ENCODE data around the gene PPP1R10. TPM values are rescaled to one million over a fixed set of nuclear protein-coding genes. Genes with fewer than 3 reads are reported as not detected.

The PPP1R10 gene
- polyA plus RNA-seq, 1 donor (not counting 4 experiments of a cell fraction or from before 2014, with no cell fraction given) = 36.6 TPM

- Histone ChIP-seq H2AFZ (ENCODE audit: control insufficient read depth, low read length) (peak within 1 kb of the TSS; percentile 96), H3K4me2 (ENCODE audit: control insufficient read depth, extremely low read depth, insufficient read depth, low read depth, low read length) (peak within 1 kb of the TSS; percentile 99), H4K20me1 (ENCODE audit: control insufficient read depth, extremely low read depth, insufficient read depth, low read length) (no peaks in the 10 kb centered on the region), H3K9ac (ENCODE audit: control insufficient read depth, extremely low read depth, insufficient read depth, low read length) (peak within 1 kb of the TSS; percentile 95), H3K27ac (ENCODE audit: control insufficient read depth, insufficient read depth, low read length) (peak within 1 kb of the TSS; percentile 89), H3K4me3 (ENCODE audit: control insufficient read depth in 2 of 3, extremely low read depth in 1 of 3, insufficient read depth in 2 of 3, low read depth in 1 of 3, low read length in 3 of 3) (peak within 1 kb of the TSS; percentile 91 to 100 (median 99)), H3K9me3 (ENCODE audit: control insufficient read depth, low read depth, low read length) (no peaks in the 10 kb centered on the region), H3K79me2 (ENCODE audit: control insufficient read depth, insufficient read depth, low read length) (peaks cover 23% of the 10 kb centered on the region), H3K4me1 (ENCODE audit: control insufficient read depth, extremely low read depth, insufficient read depth, low read length) (peaks cover 18% of the 10 kb centered on the region), H3K36me3 (ENCODE audit: control insufficient read depth in 2 of 2, extremely low read depth in 1 of 2, insufficient read depth in 2 of 2, low read length in 2 of 2) (peaks cover 12 to 21% of the 10 kb centered on the region in 2 experiments), H3K27me3 (ENCODE audit: control insufficient read depth, extremely low read depth, insufficient read depth, low read length) (no peaks in the 10 kb centered on the region), H3K9me1 (ENCODE audit: control insufficient read depth, extremely low read depth, insufficient read depth, low read length) (peaks cover 4% of the 10 kb centered on the region)
- TF ChIP-seq EZH2 (IDR thresholded peaks at IDR 0.05; ENCODE audit: low read length) = no peak
- TF ChIP-seq, protein P1, sequence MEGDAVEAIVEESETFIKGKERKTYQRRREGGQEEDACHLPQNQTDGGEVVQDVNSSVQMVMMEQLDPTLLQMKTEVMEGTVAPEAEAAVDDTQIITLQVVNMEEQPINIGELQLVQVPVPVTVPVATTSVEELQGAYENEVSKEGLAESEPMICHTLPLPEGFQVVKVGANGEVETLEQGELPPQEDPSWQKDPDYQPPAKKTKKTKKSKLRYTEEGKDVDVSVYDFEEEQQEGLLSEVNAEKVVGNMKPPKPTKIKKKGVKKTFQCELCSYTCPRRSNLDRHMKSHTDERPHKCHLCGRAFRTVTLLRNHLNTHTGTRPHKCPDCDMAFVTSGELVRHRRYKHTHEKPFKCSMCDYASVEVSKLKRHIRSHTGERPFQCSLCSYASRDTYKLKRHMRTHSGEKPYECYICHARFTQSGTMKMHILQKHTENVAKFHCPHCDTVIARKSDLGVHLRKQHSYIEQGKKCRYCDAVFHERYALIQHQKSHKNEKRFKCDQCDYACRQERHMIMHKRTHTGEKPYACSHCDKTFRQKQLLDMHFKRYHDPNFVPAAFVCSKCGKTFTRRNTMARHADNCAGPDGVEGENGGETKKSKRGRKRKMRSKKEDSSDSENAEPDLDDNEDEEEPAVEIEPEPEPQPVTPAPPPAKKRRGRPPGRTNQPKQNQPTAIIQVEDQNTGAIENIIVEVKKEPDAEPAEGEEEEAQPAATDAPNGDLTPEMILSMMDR (optimal IDR thresholded peaks at IDR 0.05 in 1 of 3, IDR thresholded peaks at IDR 0.05 in 1 of 3, conservative IDR thresholded peaks at IDR 0.05 in 1 of 3; ENCODE audit: extremely low read depth in 1 of 3, insufficient read depth in 2 of 3, low read length in 3 of 3) = no peak
- dilution Hi-C loops (cut with MboI; ENCODE audit: extremely low pct_ligation_motif_present, low sequenced_read_pairs) = no loop called here
- FAIRE-seq (peak; percentile 43), DNase-seq (ENCODE audit: low read depth, low spot score) (peak; percentile 36)
These were observed 59.9 kb downstream of the PPP1R10 start, which contains the start of gene PRR3 for GRCh38 chr6:30556906-30557682. TSS of gene PRR3 (plus strand) at chr6:30557295. CDS start at chr6:30557345, 50 bp downstream.

- FAIRE-seq (no peak), DNase-seq (ENCODE audit: low read depth, low spot score) (peak; percentile 77)
- H3K27ac ChIP-seq (ENCODE audit: control insufficient read depth, insufficient read depth, low read length) = peak within 1 kb of the TSS; percentile 89
- peak within 1 kb of the TSS; percentile 99 for H3K4me2 ChIP-seq (ENCODE audit: control insufficient read depth, extremely low read depth, insufficient read depth, low read depth, low read length)
- H2AFZ ChIP-seq (ENCODE audit: control insufficient read depth, low read length) = peak within 1 kb of the TSS; percentile 96
- peaks cover 23% of the 10 kb centered on the region for H3K79me2 ChIP-seq (ENCODE audit: control insufficient read depth, insufficient read depth, low read length)
- H3K27me3 ChIP-seq (ENCODE audit: control insufficient read depth, extremely low read depth, insufficient read depth, low read length) = no peaks in the 10 kb centered on the region
- H3K36me3 ChIP-seq (ENCODE audit: control insufficient read depth in 2 of 2, extremely low read depth in 1 of 2, insufficient read depth in 2 of 2, low read length in 2 of 2) = peaks cover 12 to 27% of the 10 kb centered on the region in 2 experiments
- no peaks in the 10 kb centered on the region for H3K9me3 ChIP-seq (ENCODE audit: control insufficient read depth, low read depth, low read length)
- no peaks in the 10 kb centered on the region for H4K20me1 ChIP-seq (ENCODE audit: control insufficient read depth, extremely low read depth, insufficient read depth, low read length)
- peaks cover 18% of the 10 kb centered on the region for H3K4me1 ChIP-seq (ENCODE audit: control insufficient read depth, extremely low read depth, insufficient read depth, low read length)
- no peak for TF ChIP-seq EZH2 (IDR thresholded peaks at IDR 0.05; ENCODE audit: low read length)
- TF ChIP-seq, protein P1 (optimal IDR thresholded peaks at IDR 0.05 in 1 of 3, IDR thresholded peaks at IDR 0.05 in 1 of 3, conservative IDR thresholded peaks at IDR 0.05 in 1 of 3; ENCODE audit: extremely low read depth in 1 of 3, insufficient read depth in 2 of 3, low read length in 3 of 3) = peak in 1 of 3 experiments; percentile 7
- peak within 1 kb of the TSS; percentile 95 for H3K9ac ChIP-seq (ENCODE audit: control insufficient read depth, extremely low read depth, insufficient read depth, low read length)
- peaks cover 4% of the 10 kb centered on the region for H3K9me1 ChIP-seq (ENCODE audit: control insufficient read depth, extremely low read depth, insufficient read depth, low read length)
- H3K4me3 ChIP-seq (ENCODE audit: control insufficient read depth in 2 of 3, extremely low read depth in 1 of 3, insufficient read depth in 2 of 3, low read depth in 1 of 3, low read length in 3 of 3) = peak within 1 kb of the TSS; percentile 91 to 100 (median 99)
- dilution Hi-C loops (cut with MboI; ENCODE audit: extremely low pct_ligation_motif_present, low sequenced_read_pairs) = no loop called here
These were observed 60.8 kb downstream of the PPP1R10 start, which contains the start of gene GNL1 for GRCh38 chr6:30556066-30556905. TSS of gene GNL1 (minus strand) at chr6:30556489. CDS start at chr6:30556203, 286 bp downstream.

All from keratinocyte (primary cell).